WTC11 (cell line): ENCODE measurements around the gene SCAI. TPM values are rescaled to one million over a fixed set of nuclear protein-coding genes. Genes with fewer than 3 reads are reported as not detected.

Source experiments
- ATAC-seq: fragments of 200-7000 bp; cut with Tn5 transposase; 2 replicates; pipeline ENCODE4 v1.10.0; 2021; ENCODE audit warnings: mild to moderate bottlenecking, moderate library complexity
- CTCF ChIA-PET: fragments of 300-600 bp; sonication (Branson Sonifier 250); formaldehyde crosslinking; loops from one replicate; lab custom pipeline; 2021; ENCODE audit warnings: antibody characterized with exemption; lab: Charles Lee
- POLR2A ChIA-PET: fragments of 350-600 bp; sonication (Branson Sonifier 250); formaldehyde crosslinking; loops from one replicate; lab custom pipeline; 2021; ENCODE audit warnings: antibody characterized with exemption; lab: Charles Lee
- DNase-seq: peaks from one replicate; pipeline ENCODE4 v3.0.0; 2021; ENCODE audit warnings: low spot score
- H3K27ac Mint-ChIP-seq: 2 replicates; pipeline ENCODE4 v1.8.0; 2021; ENCODE audit warnings: mixed read lengths
- H3K27me3 Mint-ChIP-seq: 2 replicates; pipeline ENCODE4 v1.8.0; 2021; ENCODE audit warnings: low read depth, mild to moderate bottlenecking, moderate library complexity, mixed read lengths
- H3K36me3 Mint-ChIP-seq: 2 replicates; pipeline ENCODE4 v1.8.0; 2021; ENCODE audit warnings: mixed read lengths
- H3K4me1 Mint-ChIP-seq: 2 replicates; pipeline ENCODE4 v1.8.0; 2022; ENCODE audit warnings: mixed read lengths
- H3K4me3 Mint-ChIP-seq: 2 replicates; pipeline ENCODE4 v1.8.0; 2021; ENCODE audit warnings: mild to moderate bottlenecking, moderate library complexity, mixed read lengths
- H3K9me3 Mint-ChIP-seq: 2 replicates; pipeline ENCODE4 v1.8.0; 2021; ENCODE audit warnings: mixed read lengths
- CREM ChIP-seq: sonication (generic); formaldehyde crosslinking; IDR thresholded peaks from 2 replicates; pipeline ENCODE4 v1.8.1; 2022; ENCODE audit warnings: mild to moderate bottlenecking, missing genetic modification reagents, moderate library complexity
- ELF4 ChIP-seq: sonication (generic); formaldehyde crosslinking; IDR thresholded peaks from 2 replicates; pipeline ENCODE4 v1.8.1; 2022; ENCODE audit warnings: low read depth, mild to moderate bottlenecking, moderate library complexity, missing genetic modification reagents
- ESRRA ChIP-seq: sonication (generic); formaldehyde crosslinking; IDR thresholded peaks from 2 replicates; pipeline ENCODE4 v1.8.1; 2022; ENCODE audit warnings: mild to moderate bottlenecking, missing genetic modification reagents, borderline replicate concordance
- ETV6 ChIP-seq: sonication (generic); formaldehyde crosslinking; IDR thresholded peaks from 2 replicates; pipeline ENCODE4 v1.8.1; 2022; ENCODE audit warnings: mild to moderate bottlenecking, missing genetic modification reagents
- FOXK1 ChIP-seq: sonication (generic); formaldehyde crosslinking; IDR thresholded peaks from 2 replicates; pipeline ENCODE4 v1.8.0; 2022; ENCODE audit warnings: mild to moderate bottlenecking, moderate library complexity, missing genetic modification reagents
- GRHL2 ChIP-seq: fragments of 250-450 bp; sonication (Bioruptor Pico); IDR thresholded peaks from 2 replicates; pipeline ENCODE4 v1.8.0; 2022; ENCODE audit warnings: mild to moderate bottlenecking, moderate library complexity; ENCODE audit not compliant: insufficient replicate concordance, severe bottlenecking
- GTF2I ChIP-seq: fragments of 250-450 bp; sonication (Bioruptor Pico); conservative IDR thresholded peaks from 2 replicates; pipeline ENCODE4 v1.4.0; 2021; ENCODE audit warnings: mild to moderate bottlenecking
- MYBL2 ChIP-seq: sonication (generic); formaldehyde crosslinking; IDR thresholded peaks from 2 replicates; pipeline ENCODE4 v1.8.1; 2023; ENCODE audit warnings: mild to moderate bottlenecking, moderate library complexity, missing genetic modification reagents
- NFYB ChIP-seq: sonication (generic); formaldehyde crosslinking; conservative IDR thresholded peaks from 2 replicates; pipeline ENCODE4 v1.8.0; 2022; ENCODE audit warnings: low read depth, missing genetic modification reagents
- OVOL2 ChIP-seq: fragments of 250-450 bp; sonication (Bioruptor Pico); IDR thresholded peaks from 2 replicates; pipeline ENCODE4 v1.9.0; 2021; ENCODE audit warnings: mild to moderate bottlenecking, borderline replicate concordance
- RELA ChIP-seq: sonication (generic); formaldehyde crosslinking; IDR thresholded peaks from 2 replicates; pipeline ENCODE4 v1.8.1; 2022; ENCODE audit warnings: missing genetic modification reagents, mild to moderate bottlenecking, borderline replicate concordance
- RORB ChIP-seq: fragments of 250-450 bp; sonication (Bioruptor Pico); IDR thresholded peaks from 2 replicates; pipeline ENCODE4 v1.9.0; 2021; ENCODE audit warnings: mild to moderate bottlenecking
- SMAD4 ChIP-seq: sonication (generic); formaldehyde crosslinking; IDR thresholded peaks from 2 replicates; pipeline ENCODE4 v1.8.0; 2022; ENCODE audit warnings: mild to moderate bottlenecking, missing genetic modification reagents
- SP1 ChIP-seq: sonication (generic); formaldehyde crosslinking; conservative IDR thresholded peaks from 2 replicates; pipeline ENCODE4 v1.8.1; 2022; ENCODE audit warnings: missing genetic modification reagents
- TEAD4 ChIP-seq: sonication (generic); formaldehyde crosslinking; IDR thresholded peaks from 2 replicates; pipeline ENCODE4 v1.8.0; 2022; ENCODE audit warnings: mild to moderate bottlenecking, missing genetic modification reagents
- ZNF138 ChIP-seq: sonication (generic); formaldehyde crosslinking; conservative IDR thresholded peaks from 2 replicates; pipeline ENCODE4 v1.8.1; 2022; ENCODE audit warnings: mild to moderate bottlenecking, moderate library complexity, missing genetic modification reagents
- ZNF232 ChIP-seq: sonication (generic); formaldehyde crosslinking; IDR thresholded peaks from 2 replicates; pipeline ENCODE4 v1.8.0; 2022; ENCODE audit warnings: mild to moderate bottlenecking, missing genetic modification reagents
- ZNF317 ChIP-seq: sonication (generic); formaldehyde crosslinking; IDR thresholded peaks from 2 replicates; pipeline ENCODE4 v1.8.1; 2023; ENCODE audit warnings: low read depth, mild to moderate bottlenecking, moderate library complexity, missing genetic modification reagents, borderline replicate concordance
- ZNF416 ChIP-seq: fragments of 250-450 bp; sonication (Bioruptor Pico); IDR thresholded peaks from 2 replicates; pipeline ENCODE4 v1.9.0; 2021; ENCODE audit warnings: mild to moderate bottlenecking, inconsistent platforms
- total RNA-seq: library from RNA; stranded (reverse); gene quantifications from 3 replicates; pipeline ENCODE4 v1.2.3, GENCODE V29; 2021
- TF ChIP-seq, protein P1 (sequence below): sonication (generic); formaldehyde crosslinking; IDR thresholded peaks from 2 replicates; pipeline ENCODE4 v1.8.1; 2022; ENCODE audit warnings: mild to moderate bottlenecking, missing genetic modification reagents, moderate library complexity, borderline replicate concordance
- TF ChIP-seq, protein P2 (sequence below): sonication (generic); formaldehyde crosslinking; IDR thresholded peaks from 2 replicates; pipeline ENCODE4 v1.8.0; 2022; ENCODE audit warnings: mild to moderate bottlenecking, missing genetic modification reagents
- TF ChIP-seq, protein P3 (sequence below): sonication (generic); formaldehyde crosslinking; IDR thresholded peaks from 2 replicates; pipeline ENCODE4 v1.8.1; 2023; ENCODE audit warnings: mild to moderate bottlenecking, missing genetic modification reagents, moderate library complexity
- TF ChIP-seq, protein P4 (sequence below): fragments of 250-450 bp; sonication (Bioruptor Pico); IDR thresholded peaks from 2 replicates; pipeline ENCODE4 v1.8.0; 2021; ENCODE audit warnings: mild to moderate bottlenecking
- TF ChIP-seq, protein P5 (sequence below): sonication (generic); formaldehyde crosslinking; IDR thresholded peaks from 2 replicates; pipeline ENCODE4 v1.8.0; 2022; ENCODE audit warnings: mild to moderate bottlenecking, missing genetic modification reagents
- TF ChIP-seq, protein P6 (sequence below): sonication (generic); formaldehyde crosslinking; IDR thresholded peaks from 2 replicates; pipeline ENCODE4 v1.8.1; 2022; ENCODE audit warnings: missing genetic modification reagents, borderline replicate concordance

The SCAI gene
- total RNA-seq, 1 experiment from 2014 or later = 20.4 TPM

DNA sequence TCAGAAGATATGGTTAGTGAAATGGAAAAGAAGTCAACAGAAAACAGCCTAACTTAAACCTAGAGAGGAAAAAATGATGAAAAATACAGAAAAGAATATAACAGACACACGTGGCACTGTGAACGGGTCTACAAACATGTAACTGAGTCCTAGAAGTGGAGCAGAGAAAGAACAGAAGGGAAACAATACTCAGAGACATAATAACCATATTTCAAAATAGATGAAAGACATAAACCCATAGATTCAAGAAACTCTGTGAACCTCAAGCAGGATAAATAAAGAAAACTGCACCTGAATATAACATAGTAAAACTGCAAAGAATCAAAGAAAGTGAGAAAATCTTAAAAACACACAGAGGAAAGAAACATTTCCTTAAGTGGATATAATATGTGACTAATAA lies 134.7 kb downstream of the SCAI start:
- Mint-ChIP-seq H3K36me3 (peaks cover 26% of the 10 kb centered on the region), H3K4me3 (no peak overlapping the region), H3K27me3 (no peaks in the 10 kb centered on the region)
- POLR2A ChIA-PET = interaction anchor here (0.6 kb wide), 1 partner anchor 472 kb away, joined by 3 read pairs; no protein-coding TSS in a partner anchor
- no peak for ATAC-seq
- CTCF ChIA-PET = no interaction called here
- TF ChIP-seq, protein P1, sequence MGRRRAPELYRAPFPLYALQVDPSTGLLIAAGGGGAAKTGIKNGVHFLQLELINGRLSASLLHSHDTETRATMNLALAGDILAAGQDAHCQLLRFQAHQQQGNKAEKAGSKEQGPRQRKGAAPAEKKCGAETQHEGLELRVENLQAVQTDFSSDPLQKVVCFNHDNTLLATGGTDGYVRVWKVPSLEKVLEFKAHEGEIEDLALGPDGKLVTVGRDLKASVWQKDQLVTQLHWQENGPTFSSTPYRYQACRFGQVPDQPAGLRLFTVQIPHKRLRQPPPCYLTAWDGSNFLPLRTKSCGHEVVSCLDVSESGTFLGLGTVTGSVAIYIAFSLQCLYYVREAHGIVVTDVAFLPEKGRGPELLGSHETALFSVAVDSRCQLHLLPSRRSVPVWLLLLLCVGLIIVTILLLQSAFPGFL = no peak
- TF ChIP-seq ZNF416 (CRISPR knock-in tag) = no peak
- TF ChIP-seq ESRRA (CRISPR knock-in tag) = no peak
- TF ChIP-seq NFYB (CRISPR knock-in tag) = no peak
- no peak for TF ChIP-seq RORB (CRISPR knock-in tag)
- no peak for TF ChIP-seq MYBL2 (CRISPR knock-in tag)
- TF ChIP-seq TEAD4 (CRISPR knock-in tag) = no peak
- TF ChIP-seq OVOL2 (CRISPR knock-in tag) = no peak
- no peak for TF ChIP-seq ZNF138 (CRISPR knock-in tag)
- TF ChIP-seq SMAD4 (CRISPR knock-in tag) = no peak
- TF ChIP-seq SP1 (CRISPR knock-in tag) = no peak
- no peak for TF ChIP-seq CREM
- no peak for TF ChIP-seq GTF2I (CRISPR knock-in tag)
- TF ChIP-seq, protein P2, sequence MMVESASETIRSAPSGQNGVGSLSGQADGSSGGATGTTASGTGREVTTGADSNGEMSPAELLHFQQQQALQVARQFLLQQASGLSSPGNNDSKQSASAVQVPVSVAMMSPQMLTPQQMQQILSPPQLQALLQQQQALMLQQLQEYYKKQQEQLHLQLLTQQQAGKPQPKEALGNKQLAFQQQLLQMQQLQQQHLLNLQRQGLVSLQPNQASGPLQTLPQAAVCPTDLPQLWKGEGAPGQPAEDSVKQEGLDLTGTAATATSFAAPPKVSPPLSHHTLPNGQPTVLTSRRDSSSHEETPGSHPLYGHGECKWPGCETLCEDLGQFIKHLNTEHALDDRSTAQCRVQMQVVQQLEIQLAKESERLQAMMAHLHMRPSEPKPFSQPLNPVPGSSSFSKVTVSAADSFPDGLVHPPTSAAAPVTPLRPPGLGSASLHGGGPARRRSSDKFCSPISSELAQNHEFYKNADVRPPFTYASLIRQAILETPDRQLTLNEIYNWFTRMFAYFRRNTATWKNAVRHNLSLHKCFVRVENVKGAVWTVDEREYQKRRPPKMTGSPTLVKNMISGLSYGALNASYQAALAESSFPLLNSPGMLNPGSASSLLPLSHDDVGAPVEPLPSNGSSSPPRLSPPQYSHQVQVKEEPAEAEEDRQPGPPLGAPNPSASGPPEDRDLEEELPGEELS (CRISPR knock-in tag) = no peak
- TF ChIP-seq ZNF232 = no peak
- TF ChIP-seq GRHL2 (CRISPR knock-in tag) = no peak
- TF ChIP-seq, protein P3, sequence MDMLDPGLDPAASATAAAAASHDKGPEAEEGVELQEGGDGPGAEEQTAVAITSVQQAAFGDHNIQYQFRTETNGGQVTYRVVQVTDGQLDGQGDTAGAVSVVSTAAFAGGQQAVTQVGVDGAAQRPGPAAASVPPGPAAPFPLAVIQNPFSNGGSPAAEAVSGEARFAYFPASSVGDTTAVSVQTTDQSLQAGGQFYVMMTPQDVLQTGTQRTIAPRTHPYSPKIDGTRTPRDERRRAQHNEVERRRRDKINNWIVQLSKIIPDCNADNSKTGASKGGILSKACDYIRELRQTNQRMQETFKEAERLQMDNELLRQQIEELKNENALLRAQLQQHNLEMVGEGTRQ (CRISPR knock-in tag) = no peak
- TF ChIP-seq RELA (CRISPR knock-in tag) = no peak
- TF ChIP-seq, all 79 proteins: peak for 0
- Mint-ChIP-seq H3K9me3 (peaks cover 8% of the 10 kb centered on the region; the same call in 1 of the 2 replicates), H3K4me1 (0 out of 2 replicates have a peak, but pooled peaks cover 8% of the 10 kb centered on the region), H3K27ac (no peak overlapping the region; the same call in 1 of the 2 replicates)
- DNase-seq = no peak

DNA sequence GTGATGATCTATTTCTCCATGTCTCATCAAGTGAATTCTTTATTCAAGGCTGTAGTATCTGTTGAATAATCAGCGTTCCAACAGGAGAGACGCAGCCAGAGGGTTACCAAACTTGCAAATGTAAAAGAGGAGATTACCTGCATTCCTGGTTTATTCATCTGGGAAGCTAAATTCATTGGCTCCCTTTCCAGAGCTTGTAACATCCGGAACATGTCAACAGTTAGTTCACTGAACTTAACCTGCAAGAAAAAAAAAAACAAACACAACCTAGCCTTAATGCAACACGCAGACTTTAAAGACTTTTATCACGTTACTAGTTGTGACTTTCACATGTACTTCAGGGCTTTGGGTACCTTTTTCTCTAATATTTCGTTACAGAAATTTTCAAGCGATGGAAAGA lies 140.0 kb downstream of the SCAI start:
- Mint-ChIP-seq H3K36me3 (peaks cover 16% of the 10 kb centered on the region), H3K9me3 (no peaks in the 10 kb centered on the region), H3K4me1 (no peaks in the 10 kb centered on the region)
- CTCF ChIA-PET = no interaction called here
- TF ChIP-seq, protein P1 = no peak
- no peak for TF ChIP-seq ETV6
- no peak for TF ChIP-seq FOXK1
- TF ChIP-seq, protein P4, sequence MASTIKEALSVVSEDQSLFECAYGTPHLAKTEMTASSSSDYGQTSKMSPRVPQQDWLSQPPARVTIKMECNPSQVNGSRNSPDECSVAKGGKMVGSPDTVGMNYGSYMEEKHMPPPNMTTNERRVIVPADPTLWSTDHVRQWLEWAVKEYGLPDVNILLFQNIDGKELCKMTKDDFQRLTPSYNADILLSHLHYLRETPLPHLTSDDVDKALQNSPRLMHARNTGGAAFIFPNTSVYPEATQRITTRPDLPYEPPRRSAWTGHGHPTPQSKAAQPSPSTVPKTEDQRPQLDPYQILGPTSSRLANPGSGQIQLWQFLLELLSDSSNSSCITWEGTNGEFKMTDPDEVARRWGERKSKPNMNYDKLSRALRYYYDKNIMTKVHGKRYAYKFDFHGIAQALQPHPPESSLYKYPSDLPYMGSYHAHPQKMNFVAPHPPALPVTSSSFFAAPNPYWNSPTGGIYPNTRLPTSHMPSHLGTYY (CRISPR knock-in tag) = no peak
- TF ChIP-seq ELF4 (CRISPR knock-in tag) = no peak
- TF ChIP-seq, protein P5, sequence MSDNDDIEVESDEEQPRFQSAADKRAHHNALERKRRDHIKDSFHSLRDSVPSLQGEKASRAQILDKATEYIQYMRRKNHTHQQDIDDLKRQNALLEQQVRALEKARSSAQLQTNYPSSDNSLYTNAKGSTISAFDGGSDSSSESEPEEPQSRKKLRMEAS (CRISPR knock-in tag) = no peak
- TF ChIP-seq, protein P6, sequence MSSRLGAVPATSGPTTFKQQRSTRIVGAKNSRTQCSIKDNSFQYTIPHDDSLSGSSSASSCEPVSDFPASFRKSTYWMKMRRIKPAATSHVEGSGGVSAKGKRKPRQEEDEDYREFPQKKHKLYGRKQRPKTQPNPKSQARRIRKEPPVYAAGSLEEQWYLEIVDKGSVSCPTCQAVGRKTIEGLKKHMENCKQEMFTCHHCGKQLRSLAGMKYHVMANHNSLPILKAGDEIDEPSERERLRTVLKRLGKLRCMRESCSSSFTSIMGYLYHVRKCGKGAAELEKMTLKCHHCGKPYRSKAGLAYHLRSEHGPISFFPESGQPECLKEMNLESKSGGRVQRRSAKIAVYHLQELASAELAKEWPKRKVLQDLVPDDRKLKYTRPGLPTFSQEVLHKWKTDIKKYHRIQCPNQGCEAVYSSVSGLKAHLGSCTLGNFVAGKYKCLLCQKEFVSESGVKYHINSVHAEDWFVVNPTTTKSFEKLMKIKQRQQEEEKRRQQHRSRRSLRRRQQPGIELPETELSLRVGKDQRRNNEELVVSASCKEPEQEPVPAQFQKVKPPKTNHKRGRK (CRISPR knock-in tag) = no peak
- no peak for TF ChIP-seq ZNF317 (CRISPR knock-in tag)
- no peak for TF ChIP-seq SP1 (CRISPR knock-in tag)
- no peak for TF ChIP-seq OVOL2 (CRISPR knock-in tag)
- TF ChIP-seq, all 79 proteins: peak for 0
- ATAC-seq = no peak
- H3K27me3 Mint-ChIP-seq = no peaks in the 10 kb centered on the region
- peak overlapping the region; percentile 76 for H3K27ac Mint-ChIP-seq
- POLR2A ChIA-PET = no interaction called here
- no peak overlapping the region for H3K4me3 Mint-ChIP-seq
- DNase-seq = no peak
